HCT116 (cell line): ENCODE results near the gene UCKL1. TPM values are rescaled to one million over a fixed set of nuclear protein-coding genes. Genes with fewer than 3 reads are reported as not detected.
"Not testable (repeated sequence)": the region's sequence is repeated elsewhere in the genome, so short reads cannot be mapped to it uniquely, and the experiment has no call there.

Source experiments
- ATAC-seq: fragments of 200-7000 bp; cut with Tn5 transposase; 2 replicates; pipeline ENCODE4 v1.9.1; 2020; ENCODE audit warnings: mild to moderate bottlenecking, moderate library complexity
- BruUV-seq: library from RNA; stranded (reverse); fragments of 400-500 nt; replicated peaks from 2 replicates; lab custom pipeline; 2021; lab: Mats Ljungman, UMichigan
- CTCF ChIA-PET: fragments of 300-600 bp; sonication (Branson Sonifier 250); formaldehyde crosslinking; loops from one replicate; lab custom pipeline; 2021; ENCODE audit warnings: antibody characterized with exemption; lab: Charles Lee
- POLR2A ChIA-PET: fragments of 300-600, 350-600 bp; sonication (Branson Sonifier 250); formaldehyde crosslinking; loops from one replicate; lab custom pipeline; 2021; ENCODE audit warnings: antibody characterized with exemption; lab: Charles Lee
- RAD21 ChIA-PET, 2 experiments: fragments of 300-600 bp; sonication (Branson Sonifier 250); formaldehyde crosslinking; loops; one replicate each; lab custom pipeline; 2023; ENCODE audit warnings: low total read pairs in 2 of 2; ENCODE audit not compliant: uncharacterized antibody in 2 of 2, unreplicated experiment in 2 of 2, low non-redundant PET in 1 of 2; lab: Charles Lee
- DNase-seq: peaks from one replicate; pipeline ENCODE4 v3.0.0-alpha.2; 2010; ENCODE audit warnings: low read depth, low spot score
- H2AFZ ChIP-seq: fragments of 200-600 bp; shearing (Covaris generic), sonication (generic); 2 replicates; pipeline ENCODE4 v1.6.1; 2017; ENCODE audit warnings: low read depth, mixed run types, mixed read lengths, antibody characterized with exemption, low read length; ENCODE audit not compliant: poor library complexity, severe bottlenecking
- H3K27ac ChIP-seq: 2 replicates; pipeline ENCODE4 v1.5.1; 2012; ENCODE audit warnings: low read depth, low read length
- H3K27me3 ChIP-seq: fragments of 200-600 bp; sonication (generic); 2 replicates; pipeline ENCODE4 v1.6.1; 2016; ENCODE audit warnings: mixed run types, low read length, mixed read lengths; ENCODE audit not compliant: insufficient read depth
- H3K36me3 ChIP-seq, 2 experiments: fragments of 200-500 bp in 1 of 2; fragments of 200-600 bp in 1 of 2; sonication (Bioruptor generic) in 1 of 2; sonication (generic) in 1 of 2; 2 replicates each; pipeline versions ENCODE4 v1.5.1 to v1.6.1; 2014 to 2016; ENCODE audit warnings: low read length in 2 of 2, inconsistent platforms in 1 of 2, mixed read lengths in 1 of 2, mixed run types in 1 of 2; ENCODE audit not compliant: insufficient read depth in 2 of 2, control insufficient read depth in 1 of 2
- H3K4me1 ChIP-seq, 2 experiments: fragments of 200-600 bp in 1 of 2; sonication (generic) in 1 of 2; 2 replicates each; pipeline versions ENCODE4 v1.5.1 to v1.6.1; 2012 to 2017; ENCODE audit warnings: low read length in 2 of 2, inconsistent platforms in 1 of 2, mild to moderate bottlenecking in 1 of 2, mixed read lengths in 1 of 2, mixed run types in 1 of 2, moderate library complexity in 1 of 2; ENCODE audit not compliant: insufficient read depth in 2 of 2, control insufficient read depth in 1 of 2
- H3K4me2 ChIP-seq: fragments of 200-600 bp; sonication (generic); 2 replicates; pipeline ENCODE4 v1.6.1; 2017; ENCODE audit warnings: mixed run types, low read length, mixed read lengths
- H3K4me3 ChIP-seq, 2 experiments: fragments of 200-600 bp in 1 of 2; sonication (generic) in 1 of 2; replicated peaks in 1 of 2; 2 replicates each; pipeline ENCODE4 v1.5.1; 2011 to 2016; ENCODE audit warnings: low read length in 2 of 2, control low read depth in 1 of 2, low read depth in 1 of 2, mild to moderate bottlenecking in 1 of 2, mixed read lengths in 1 of 2, mixed run types in 1 of 2
- H3K79me2 ChIP-seq: fragments of 200-600 bp; sonication (generic); 2 replicates; pipeline ENCODE4 v1.6.1; 2017; ENCODE audit warnings: mild to moderate bottlenecking, mixed run types, low read length, moderate library complexity, mixed read lengths; ENCODE audit not compliant: insufficient read depth
- H3K9ac ChIP-seq: fragments of 200-600 bp; sonication (generic); 2 replicates; pipeline ENCODE4 v1.6.1; 2016; ENCODE audit warnings: low read length, mixed read lengths
- H3K9me2 ChIP-seq: fragments of 200-600 bp; sonication (generic), shearing (Covaris generic); 2 replicates; pipeline ENCODE4 v1.6.1; 2017; ENCODE audit warnings: mixed run types, mild to moderate bottlenecking, moderate library complexity; ENCODE audit not compliant: insufficient read depth
- H3K9me3 ChIP-seq, 2 experiments: fragments of 200-500 bp in 1 of 2; fragments of 200-600 bp in 1 of 2; sonication (Bioruptor generic) in 1 of 2; sonication (generic) in 1 of 2; 2 replicates each; pipeline ENCODE4 v1.6.1; 2014 to 2017; ENCODE audit warnings: low read length in 2 of 2, mixed read lengths in 2 of 2, inconsistent platforms in 1 of 2, low read depth in 1 of 2, mild to moderate bottlenecking in 1 of 2, mixed run types in 1 of 2, moderate library complexity in 1 of 2; ENCODE audit not compliant: control insufficient read depth in 1 of 2, insufficient read depth in 1 of 2
- H4K20me1 ChIP-seq: fragments of 200-600 bp; sonication (generic), shearing (Covaris generic); 2 replicates; pipeline ENCODE4 v1.6.1; 2017; ENCODE audit warnings: mixed run types, mild to moderate bottlenecking, moderate library complexity; ENCODE audit not compliant: insufficient read depth
- CEBPB ChIP-seq: IDR thresholded peaks from 2 replicates; pipeline ENCODE4 v1.6.1; 2012; ENCODE audit warnings: low read depth
- EGR1 ChIP-seq: IDR thresholded peaks from 2 replicates; pipeline ENCODE4 v1.6.1; 2012; ENCODE audit warnings: low read depth
- EZH2 ChIP-seq: fragments of 200-600 bp; sonication (generic); IDR thresholded peaks from 2 replicates; pipeline ENCODE4 v1.6.1; 2017; ENCODE audit warnings: antibody characterized with exemption, mixed run types
- JUND ChIP-seq: IDR thresholded peaks from 2 replicates; pipeline ENCODE4 v1.6.1; 2012
- MAX ChIP-seq: IDR thresholded peaks from 2 replicates; pipeline ENCODE4 v1.6.1; 2012
- POLR2A ChIP-seq: IDR thresholded peaks from 2 replicates; pipeline ENCODE4 v1.7.0; 2011; ENCODE audit warnings: borderline replicate concordance; ENCODE audit not compliant: insufficient read depth, insufficient read length; ENCODE audit errors: extremely low read depth
- POLR2AphosphoS5 ChIP-seq: IDR thresholded peaks from 2 replicates; pipeline ENCODE4 v1.6.1; 2011; ENCODE audit warnings: mild to moderate bottlenecking, low read depth, low read length, moderate library complexity
- SIN3A ChIP-seq: IDR thresholded peaks from 2 replicates; pipeline ENCODE4 v1.6.1; 2012; ENCODE audit warnings: low read depth
- YY1 ChIP-seq: IDR thresholded peaks from 2 replicates; pipeline ENCODE4 v1.6.1; 2011; ENCODE audit warnings: low read length, low read depth, moderate library complexity, mild to moderate bottlenecking; ENCODE audit not compliant: insufficient replicate concordance; ENCODE audit errors: extremely low read depth
- ZBTB33 ChIP-seq: IDR thresholded peaks from 2 replicates; pipeline ENCODE4 v1.6.1; 2011; ENCODE audit warnings: mild to moderate bottlenecking, low read length, moderate library complexity; ENCODE audit not compliant: insufficient replicate concordance; ENCODE audit errors: extremely low read depth
- intact Hi-C: fragments of 100-400 bp; cut with micrococcal nuclease; formaldehyde crosslinking; loops from 2 replicates; pipeline ENCODE4 v1.10.0; 2022
- total RNA-seq: library from RNA; stranded (reverse); gene quantifications from one replicate; pipeline ENCODE4 v1.2.1, GENCODE V29; 2021; ENCODE audit not compliant: unreplicated experiment

Gene UCKL1
- total RNA-seq, 1 experiment from 2014 or later: 54.2 TPM

- TF ChIP-seq ZBTB33 (no peak), EZH2 (no peak), YY1 (no peak)
- H3K9me2 ChIP-seq: no peaks in the 10 kb centered on the region
- ChIA-PET POLR2A (no interaction called here), CTCF (no interaction called here), RAD21 (no interaction called here)
- peaks cover 77% of the 10 kb centered on the region for H3K79me2 ChIP-seq
- no peak overlapping the region for H3K9ac ChIP-seq
- no peaks in the 10 kb centered on the region for H3K4me1 ChIP-seq
- H3K4me2 ChIP-seq: no peak overlapping the region
- H3K27ac ChIP-seq: no peak overlapping the region
- ATAC-seq (no peak), DNase-seq (no peak)
- no peaks in the 10 kb centered on the region for H3K27me3 ChIP-seq
- no peak overlapping the region for H2AFZ ChIP-seq
- H4K20me1 ChIP-seq: no peaks in the 10 kb centered on the region
- intact Hi-C loops: no loop called here
- H3K36me3 ChIP-seq: peaks cover 4 to 13% of the 10 kb centered on the region in 2 experiments; a peak in 2 of 4 replicates
- BruUV-seq: no TSS peak
- no peaks in the 10 kb centered on the region for H3K9me3 ChIP-seq
- H3K4me3 ChIP-seq: no peak overlapping the region
Observed at GRCh38 chr20:63919130-63919529, 37.1 kb downstream of the UCKL1 start.

DNA sequence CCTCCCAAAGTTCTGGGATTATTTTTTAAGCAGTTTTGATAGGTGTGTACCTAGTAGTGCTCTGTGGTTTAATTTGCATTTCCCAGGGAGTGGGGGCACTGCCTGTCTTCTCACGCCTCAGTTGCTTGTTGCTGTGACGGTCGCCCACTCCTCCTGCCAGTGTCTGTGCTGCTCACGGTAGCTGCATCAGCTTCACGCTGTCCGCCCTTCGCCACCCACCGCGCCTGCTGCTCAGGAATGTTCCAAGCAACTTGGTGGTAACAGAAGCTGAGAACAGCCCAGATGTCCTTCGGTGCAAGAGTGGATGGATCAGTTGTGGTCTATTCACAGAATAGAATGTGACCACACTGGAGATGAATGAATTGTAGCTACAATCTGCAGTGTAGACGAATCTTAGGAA is 38.4 kb downstream of the UCKL1 start:
- no peak for ATAC-seq
- peaks cover 83% of the 10 kb centered on the region for H3K79me2 ChIP-seq
- H3K9me3 ChIP-seq: no peaks in the 10 kb centered on the region
- no peak overlapping the region for H3K4me3 ChIP-seq
- DNase-seq: no peak
- no peaks in the 10 kb centered on the region for H4K20me1 ChIP-seq
- no peak overlapping the region for H3K4me2 ChIP-seq
- H3K4me1 ChIP-seq: no peaks in the 10 kb centered on the region
- POLR2A ChIA-PET: no interaction called here
- H3K9ac ChIP-seq: no peak overlapping the region
- H2AFZ ChIP-seq: no peak overlapping the region
- CTCF ChIA-PET: no interaction called here
- intact Hi-C loops: no loop called here
- no TSS peak for BruUV-seq
- no peaks in the 10 kb centered on the region for H3K9me2 ChIP-seq
- H3K27me3 ChIP-seq: no peaks in the 10 kb centered on the region
- no peak overlapping the region for H3K27ac ChIP-seq
- TF ChIP-seq POLR2AphosphoS5 (no peak), EGR1 (no peak), EZH2 (no peak), MAX (no peak), CEBPB (no peak), POLR2A (no peak), JUND (no peak), SIN3A (no peak)
- peaks cover 4 to 13% of the 10 kb centered on the region in 2 experiments; a peak in 1 of 4 replicates for H3K36me3 ChIP-seq
- RAD21 ChIA-PET: no interaction called here

DNA sequence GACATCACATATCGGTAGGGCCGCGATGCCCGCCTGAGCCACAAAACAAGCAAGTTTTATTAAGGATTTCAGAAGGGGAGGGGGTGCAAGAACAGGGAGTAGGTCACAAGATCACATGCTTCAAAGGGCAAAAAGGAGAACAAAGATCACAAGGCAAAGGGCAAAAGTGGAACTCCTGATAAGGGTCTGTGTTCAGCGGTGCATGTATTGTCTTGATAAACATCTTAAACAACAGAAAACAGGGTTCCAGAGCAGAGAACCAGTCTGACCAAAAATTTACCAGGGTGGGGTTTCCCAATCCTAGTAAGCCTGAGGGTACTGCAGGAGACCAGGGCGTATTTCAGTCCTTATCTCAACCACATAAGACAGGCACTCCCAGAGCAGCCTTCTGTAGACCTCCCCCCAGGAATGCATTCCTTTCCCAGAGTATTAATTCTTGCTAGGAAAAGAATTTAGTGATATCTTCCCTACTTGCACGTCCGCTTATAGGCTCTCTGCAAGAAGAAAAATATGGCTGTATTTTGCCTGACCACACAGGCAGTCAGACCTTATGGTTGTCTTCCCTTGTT is 39.8 kb downstream of the UCKL1 start:
- H4K20me1 ChIP-seq, H3K4me1 ChIP-seq, H3K9ac ChIP-seq, H3K4me3 ChIP-seq, H3K9me2 ChIP-seq, H3K9me3 ChIP-seq, CTCF ChIA-PET, H2AFZ ChIP-seq, DNase-seq, H3K27me3 ChIP-seq, intact Hi-C loops, H3K27ac ChIP-seq, POLR2A ChIA-PET, RAD21 ChIA-PET, ATAC-seq, H3K4me2 ChIP-seq: not testable (repeated sequence)
- H3K79me2 ChIP-seq: peaks cover 84% of the 10 kb centered on the region
- H3K36me3 ChIP-seq: peaks cover 4 to 13% of the 10 kb centered on the region in 2 experiments; a peak in 1 of 4 replicates
- BruUV-seq: TSS peak; percentile 30
